K562 (cell line): ENCODE data around the gene CD6. TPM values are rescaled to one million over a fixed set of nuclear protein-coding genes. Genes with fewer than 3 reads are reported as not detected.

ENCODE experiments used
- ATAC-seq: fragments of 200-7000 bp; cut with Tn5 transposase; 3 replicates; pipeline ENCODE4 v1.9.1; 2020; ENCODE audit warnings: moderate library complexity
- BruUV-seq: library from RNA; stranded (reverse); fragments of 400-500 nt; replicated peaks from 2 replicates; lab custom pipeline; 2021; lab: Mats Ljungman, UMichigan
- CTCF ChIA-PET: fragments of 300-600 bp; formaldehyde crosslinking; extraction: SDS; loops from one replicate; lab custom pipeline; 2021; ENCODE audit warnings: low intra/inter-chr PET ratio; lab: Yijun Ruan, JAX
- POLR2A ChIA-PET: fragments of 300-600, 350-650 bp; sonication (Branson Sonifier 250); formaldehyde crosslinking; extraction: SDS; loops from one replicate; lab custom pipeline; 2021; ENCODE audit warnings: antibody characterized with exemption, inconsistent platforms; lab: Yijun Ruan, JAX
- DNase-seq, 4 experiments: peaks; one replicate each; pipeline versions ENCODE4 v3.0.0 to v3.0.0-alpha.2; 2011 to 2018; ENCODE audit warnings: low spot score in 3 of 4, mixed read lengths in 3 of 4; ENCODE audit errors: extremely low read depth in 1 of 4
- FAIRE-seq: peaks from 2 replicates; lab custom pipeline; 2011; peaks lifted over from hg19 to GRCh38; lab: Jason Lieb, UNC
- H2AFZ ChIP-seq: 2 replicates; pipeline ENCODE4 v1.6.0; 2011; ENCODE audit warnings: low read depth, low read length, control low read depth, inconsistent platforms
- H3K27ac ChIP-seq: fragments of 200-600 bp; 3 replicates; pipeline ENCODE4 v1.8.0; 2011; ENCODE audit warnings: low read depth, mild to moderate bottlenecking, control low read depth, inconsistent platforms, low read length, moderate library complexity, mixed read lengths; ENCODE audit errors: extremely low read depth
- H3K27me3 ChIP-seq, 2 experiments: fragments of 300-600 bp in 1 of 2; 2 replicates in 1 of 2; 3 replicates in 1 of 2; pipeline versions ENCODE4 v1.6.0 to v1.8.0; 2011; ENCODE audit warnings: inconsistent platforms in 2 of 2, low read length in 2 of 2, mild to moderate bottlenecking in 1 of 2, mixed read lengths in 1 of 2, moderate library complexity in 1 of 2; ENCODE audit not compliant: control insufficient read depth in 2 of 2, insufficient read depth in 2 of 2
- H3K36me3 ChIP-seq: fragments of 300-600 bp; 3 replicates; pipeline ENCODE4 v1.8.0; 2011; ENCODE audit warnings: mild to moderate bottlenecking, low read length, inconsistent platforms; ENCODE audit not compliant: control insufficient read depth, insufficient read depth
- H3K4me1 ChIP-seq, 2 experiments: fragments of 200-600 bp in 1 of 2; replicated peaks in 1 of 2; 2 replicates in 1 of 2; 3 replicates in 1 of 2; pipeline versions ENCODE4 v1.5.1 to v1.8.0; 2011; ENCODE audit warnings: inconsistent platforms in 2 of 2, low read length in 2 of 2, mild to moderate bottlenecking in 1 of 2, mixed read lengths in 1 of 2, moderate library complexity in 1 of 2; ENCODE audit not compliant: control insufficient read depth in 2 of 2, insufficient read depth in 2 of 2
- H3K4me2 ChIP-seq: 2 replicates; pipeline ENCODE4 v1.6.1; 2011; ENCODE audit warnings: low read length, control low read depth, inconsistent platforms, mixed read lengths; ENCODE audit not compliant: insufficient read depth
- H3K4me3 ChIP-seq: fragments of 200-600 bp; sonication (generic), shearing (Covaris generic); 2 replicates; pipeline ENCODE4 v1.5.1; 2016; ENCODE audit warnings: control low read depth, inconsistent platforms
- H3K79me2 ChIP-seq: fragments of 200-600 bp; 3 replicates; pipeline ENCODE4 v1.8.0; 2011; ENCODE audit warnings: low read length, inconsistent platforms; ENCODE audit not compliant: control insufficient read depth, insufficient read depth
- H3K9ac ChIP-seq, 2 experiments: 2 replicates each; pipeline versions ENCODE4 v1.6.0 to v1.6.1; 2011; ENCODE audit warnings: low read depth in 2 of 2, low read length in 2 of 2, control low read depth in 1 of 2, inconsistent platforms in 1 of 2, mild to moderate bottlenecking in 1 of 2, mixed read lengths in 1 of 2; ENCODE audit not compliant: insufficient read depth in 1 of 2
- H3K9me1 ChIP-seq: one replicate; pipeline ENCODE4 v1.6.0; 2011; ENCODE audit warnings: inconsistent platforms, mild to moderate bottlenecking, low read length, moderate library complexity; ENCODE audit not compliant: control insufficient read depth, insufficient read depth
- H3K9me3 ChIP-seq: replicated peaks from 2 replicates; pipeline ENCODE4 v1.5.1; 2011; ENCODE audit warnings: low read depth, low read length, inconsistent platforms; ENCODE audit not compliant: control insufficient read depth, insufficient read depth
- H4K20me1 ChIP-seq: replicated peaks from 2 replicates; pipeline ENCODE4 v1.6.1; 2011; ENCODE audit warnings: low read length, inconsistent platforms, mixed read lengths; ENCODE audit not compliant: control insufficient read depth, insufficient read depth
- HNRNPH1 ChIP-seq: fragments of 200-400 bp; formaldehyde crosslinking; optimal IDR thresholded peaks from 2 replicates; pipeline ENCODE3; 2017; ENCODE audit warnings: low read depth, mild to moderate bottlenecking, low read length, moderate library complexity
- PHF20 ChIP-seq: fragments of 450-650 bp; IDR thresholded peaks from 2 replicates; pipeline ENCODE4 v1.6.1; 2018; ENCODE audit not compliant: partially characterized antibody
- STAT5A ChIP-seq: IDR thresholded peaks from 2 replicates; pipeline ENCODE4 v1.6.1; 2012; ENCODE audit warnings: low read length, inconsistent platforms, borderline replicate concordance
- TRIM28 ChIP-seq: fragments of 450-650 bp; IDR thresholded peaks from 2 replicates; pipeline ENCODE4 v1.6.1; 2017
- ZBTB9 ChIP-seq: fragments of 450-650 bp; formaldehyde crosslinking; IDR thresholded peaks from 2 replicates; pipeline ENCODE4 v1.4.0; 2020; ENCODE audit warnings: mild to moderate bottlenecking, moderate library complexity
- ZKSCAN1 ChIP-seq: fragments of 150-350 bp; IDR thresholded peaks from 2 replicates; pipeline ENCODE4 v1.6.1; 2016; ENCODE audit warnings: low read depth, low read length
- ZNF133 ChIP-seq: fragments of 250-450 bp; sonication (Bioruptor Pico); IDR thresholded peaks from 2 replicates; pipeline ENCODE4 v1.4.0; 2020; ENCODE audit warnings: mild to moderate bottlenecking
- WGBS: fragments of 100-300 bp; shearing (Covaris generic); methylation state at CpG from one replicate; pipeline ENCODE4 v1.1.6; 2016; ENCODE audit warnings: low coverage, mixed read lengths; ENCODE audit not compliant: insufficient coverage; ENCODE audit errors: missing lambda C conversion rate; 5-methylcytosine and 5-hydroxymethylcytosine counted together
- in situ Hi-C: fragments of 300-500 bp; cut with MboI; formaldehyde crosslinking; loops from 4 replicates; pipeline ENCODE4 v1.15.0; 2018; ENCODE audit warnings: inconsistent platforms, mixed read lengths
- intact Hi-C: fragments of 100-400 bp; cut with micrococcal nuclease; formaldehyde crosslinking; loops from 2 replicates; pipeline ENCODE4 v1.14.2; 2022
- polyA plus RNA-seq, 8 experiments: library from polyadenylated mRNA; depleted of rRNA in 4 of 8; stranded (reverse) in 5 of 8; unstranded in 3 of 8; fragments of >200 nt; fragmentation: Nextera tagmentation in 2 of 8; fragmentation: Illumina TruSeq in 1 of 8; extraction: Ambion mirVana in 2 of 8; extraction: Trizol in 1 of 8; gene quantifications; 2 replicates each; pipeline versions ENCODE4 v1.2.1 to v1.2.3, GENCODE V29; 2011 to 2014; ENCODE audit warnings: inconsistent platforms in 1 of 8, missing spikeins in 1 of 8
- total RNA-seq, 7 experiments: library from RNA; depleted of rRNA in 6 of 7; stranded (reverse); fragments of >200 nt in 6 of 7; fragmentation: Illumina TruSeq in 2 of 7; extraction: Trizol in 2 of 7; gene quantifications; 2 replicates each; pipeline versions ENCODE4 v1.2.1 to v1.2.3, GENCODE V29; 2011 to 2021; ENCODE audit warnings: low replicate concordance in 1 of 7
- TF ChIP-seq, protein P1 (sequence below): sonication (generic); formaldehyde crosslinking; IDR thresholded peaks from 2 replicates; pipeline ENCODE4 v1.8.1; 2023; ENCODE audit warnings: mild to moderate bottlenecking, missing genetic modification reagents, moderate library complexity

The CD6 gene
- total and polyA plus RNA-seq, 9 of the 15 experiments (the other 6 are each of a cell fraction or from before 2014, with no cell fraction given), result 0.84 TPM; not detected in 8

GRCh38 chr11:61056981-61057380 lies 85.5 kb downstream of the CD6 start:
- ChIA-PET POLR2A (interaction anchor here (0.6 to 1.0 kb wide), 5 partner anchors 9 to 309 kb away, joined by 3 read pairs; no protein-coding TSS in a partner anchor), CTCF (no interaction called here)
- no peak for ATAC-seq
- H3K27ac ChIP-seq, result no peak overlapping the region
- no peak for FAIRE-seq
- H3K79me2 ChIP-seq, result no peaks in the 10 kb centered on the region
- H3K9me1 ChIP-seq, result no peaks in the 10 kb centered on the region
- in situ Hi-C loops, result no loop called here
- no peak for DNase-seq
- no peak overlapping the region for H2AFZ ChIP-seq
- no peaks in the 10 kb centered on the region for H4K20me1 ChIP-seq
- intact Hi-C loops, result no loop called here
- no peaks in the 10 kb centered on the region for H3K9me3 ChIP-seq
- WGBS, result 1% methylated on average over 7 of the region's 7 CpGs
- no peak overlapping the region for H3K9ac ChIP-seq
- H3K4me2 ChIP-seq, result no peak overlapping the region
- H3K36me3 ChIP-seq, result no peaks in the 10 kb centered on the region
- no peaks in the 10 kb centered on the region for H3K4me1 ChIP-seq
- no peak overlapping the region for H3K4me3 ChIP-seq
- peaks cover 46 to 81% of the 10 kb centered on the region in 2 experiments for H3K27me3 ChIP-seq
- BruUV-seq, result no TSS peak
- TF ChIP-seq PHF20 (no peak), HNRNPH1 (no peak), STAT5A (no peak), ZBTB9 (CRISPR knock-in tag) (no peak), TRIM28 (no peak), ZNF133 (CRISPR knock-in tag) (no peak), ZKSCAN1 (no peak)
- TF ChIP-seq, protein P1, sequence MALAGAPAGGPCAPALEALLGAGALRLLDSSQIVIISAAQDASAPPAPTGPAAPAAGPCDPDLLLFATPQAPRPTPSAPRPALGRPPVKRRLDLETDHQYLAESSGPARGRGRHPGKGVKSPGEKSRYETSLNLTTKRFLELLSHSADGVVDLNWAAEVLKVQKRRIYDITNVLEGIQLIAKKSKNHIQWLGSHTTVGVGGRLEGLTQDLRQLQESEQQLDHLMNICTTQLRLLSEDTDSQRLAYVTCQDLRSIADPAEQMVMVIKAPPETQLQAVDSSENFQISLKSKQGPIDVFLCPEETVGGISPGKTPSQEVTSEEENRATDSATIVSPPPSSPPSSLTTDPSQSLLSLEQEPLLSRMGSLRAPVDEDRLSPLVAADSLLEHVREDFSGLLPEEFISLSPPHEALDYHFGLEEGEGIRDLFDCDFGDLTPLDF (CRISPR knock-in tag), result no peak
